ENCODE results near the gene CYP2S1.

CYP2S1 gene

GRCh38 chr19:41189425-41190065 lies 3.5 kb upstream of the CYP2S1 start:
- in situ Hi-C loops (cut with MboI; ENCODE audit: low pct_unique_long_range_greater_than_20kb, low sequenced_read_pairs), result no loop called here

GRCh38 chr19:41193430-41194156 lies 574 bp downstream of the CYP2S1 start:
- in situ Hi-C loops (cut with MboI; ENCODE audit: low pct_unique_long_range_greater_than_20kb, low sequenced_read_pairs), result no loop called here

More at GRCh38 chr19:41189425-41190065, 3.5 kb upstream of the CYP2S1 start:
- peak; percentile 39 for DNase-seq

GRCh38 chr19:41194157-41194552 lies 1.1 kb downstream of the CYP2S1 start:
- DNase-seq, result peak; percentile 65
- in situ Hi-C loops (cut with MboI; ENCODE audit: low pct_unique_long_range_greater_than_20kb, low sequenced_read_pairs), result no loop called here

More at GRCh38 chr19:41193430-41194156, 574 bp downstream of the CYP2S1 start:
- no peak for DNase-seq

- in situ Hi-C loops (cut with MboI; ENCODE audit: low pct_unique_long_range_greater_than_20kb, low sequenced_read_pairs), result no loop called here
- DNase-seq, result no peak
Observed at GRCh38 chr19:41195675-41196497, 2.9 kb downstream of the CYP2S1 start.

- in situ Hi-C loops (cut with MboI; ENCODE audit: low pct_unique_long_range_greater_than_20kb, low sequenced_read_pairs), result no loop called here
- DNase-seq, result no peak
Observed at GRCh38 chr19:41198559-41198958, 5.5 kb downstream of the CYP2S1 start.

GRCh38 chr19:41203371-41203770 lies 10.4 kb downstream of the CYP2S1 start:
- in situ Hi-C loops (cut with MboI; ENCODE audit: low pct_unique_long_range_greater_than_20kb, low sequenced_read_pairs), result loop anchor here (10.0 kb wide), 1 partner anchor 51 kb away; no protein-coding TSS in a partner anchor
- no peak for DNase-seq

GRCh38 chr19:41204338-41204737 lies 11.3 kb downstream of the CYP2S1 start:
- in situ Hi-C loops (cut with MboI; ENCODE audit: low pct_unique_long_range_greater_than_20kb, low sequenced_read_pairs), result loop anchor here (10.0 kb wide), 1 partner anchor 50 kb away; no protein-coding TSS in a partner anchor

GRCh38 chr19:41205995-41206394 lies 13.0 kb downstream of the CYP2S1 start:
- in situ Hi-C loops (cut with MboI; ENCODE audit: low pct_unique_long_range_greater_than_20kb, low sequenced_read_pairs), result loop anchor here (10.0 kb wide), 1 partner anchor 49 kb away; no protein-coding TSS in a partner anchor
- DNase-seq, result no peak

More at GRCh38 chr19:41204338-41204737, 11.3 kb downstream of the CYP2S1 start:
- peak; percentile 86 for DNase-seq

GRCh38 chr19:41206456-41206855 lies 13.4 kb downstream of the CYP2S1 start:
- in situ Hi-C loops (cut with MboI; ENCODE audit: low pct_unique_long_range_greater_than_20kb, low sequenced_read_pairs), result loop anchor here (10.0 kb wide), 1 partner anchor 48 kb away; no protein-coding TSS in a partner anchor
- DNase-seq, result no peak

GRCh38 chr19:41206926-41207750 lies 14.1 kb downstream of the CYP2S1 start:
- in situ Hi-C loops (cut with MboI; ENCODE audit: low pct_unique_long_range_greater_than_20kb, low sequenced_read_pairs), result loop anchor here (10.0 kb wide), 1 partner anchor 48 kb away; no protein-coding TSS in a partner anchor
- DNase-seq, result no peak

GRCh38 chr19:41214161-41214560 lies 21.1 kb downstream of the CYP2S1 start:
- in situ Hi-C loops (cut with MboI; ENCODE audit: low pct_unique_long_range_greater_than_20kb, low sequenced_read_pairs), result no loop called here
- no peak for DNase-seq

- in situ Hi-C loops (cut with MboI; ENCODE audit: low pct_unique_long_range_greater_than_20kb, low sequenced_read_pairs), result no loop called here
- no peak for DNase-seq
Observed at GRCh38 chr19:41217741-41218140, 24.7 kb downstream of the CYP2S1 start.

GRCh38 chr19:41218249-41218614 lies 25.2 kb downstream of the CYP2S1 start:
- in situ Hi-C loops (cut with MboI; ENCODE audit: low pct_unique_long_range_greater_than_20kb, low sequenced_read_pairs), result no loop called here
- DNase-seq, result no peak

GRCh38 chr19:41218615-41219507 lies 25.8 kb downstream of the CYP2S1 start, which contains the start of gene AXL:
Gene AXL (plus strand): TSS chr19:41219223. CDS start chr19:41219393, 170 bp downstream.
- peak; percentile 31 for DNase-seq
- in situ Hi-C loops (cut with MboI; ENCODE audit: low pct_unique_long_range_greater_than_20kb, low sequenced_read_pairs), result no loop called here

- no peak for DNase-seq
- in situ Hi-C loops (cut with MboI; ENCODE audit: low pct_unique_long_range_greater_than_20kb, low sequenced_read_pairs), result no loop called here
Observed at GRCh38 chr19:41219924-41220567, 27.0 kb downstream of the CYP2S1 start.

GRCh38 chr19:41220811-41221210 lies 27.8 kb downstream of the CYP2S1 start:
- in situ Hi-C loops (cut with MboI; ENCODE audit: low pct_unique_long_range_greater_than_20kb, low sequenced_read_pairs), result no loop called here

GRCh38 chr19:41221514-41222205 lies 28.6 kb downstream of the CYP2S1 start:
- no peak for DNase-seq
- in situ Hi-C loops (cut with MboI; ENCODE audit: low pct_unique_long_range_greater_than_20kb, low sequenced_read_pairs), result no loop called here

More at GRCh38 chr19:41220811-41221210, 27.8 kb downstream of the CYP2S1 start:
- no peak for DNase-seq
